ENCODE data around the gene MUC20.
"Not testable (repeated sequence)": the region's sequence is repeated elsewhere in the genome, so short reads cannot be mapped to it uniquely, and the experiment has no call there.

GRCh38 chr3:195712535-195712910 is 8.3 kb upstream of the MUC20 start:
- TF ChIP-seq, protein P1, sequence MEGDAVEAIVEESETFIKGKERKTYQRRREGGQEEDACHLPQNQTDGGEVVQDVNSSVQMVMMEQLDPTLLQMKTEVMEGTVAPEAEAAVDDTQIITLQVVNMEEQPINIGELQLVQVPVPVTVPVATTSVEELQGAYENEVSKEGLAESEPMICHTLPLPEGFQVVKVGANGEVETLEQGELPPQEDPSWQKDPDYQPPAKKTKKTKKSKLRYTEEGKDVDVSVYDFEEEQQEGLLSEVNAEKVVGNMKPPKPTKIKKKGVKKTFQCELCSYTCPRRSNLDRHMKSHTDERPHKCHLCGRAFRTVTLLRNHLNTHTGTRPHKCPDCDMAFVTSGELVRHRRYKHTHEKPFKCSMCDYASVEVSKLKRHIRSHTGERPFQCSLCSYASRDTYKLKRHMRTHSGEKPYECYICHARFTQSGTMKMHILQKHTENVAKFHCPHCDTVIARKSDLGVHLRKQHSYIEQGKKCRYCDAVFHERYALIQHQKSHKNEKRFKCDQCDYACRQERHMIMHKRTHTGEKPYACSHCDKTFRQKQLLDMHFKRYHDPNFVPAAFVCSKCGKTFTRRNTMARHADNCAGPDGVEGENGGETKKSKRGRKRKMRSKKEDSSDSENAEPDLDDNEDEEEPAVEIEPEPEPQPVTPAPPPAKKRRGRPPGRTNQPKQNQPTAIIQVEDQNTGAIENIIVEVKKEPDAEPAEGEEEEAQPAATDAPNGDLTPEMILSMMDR (IDR thresholded peaks at IDR 0.05): not testable (repeated sequence)
- not testable (repeated sequence) for TF ChIP-seq POLR2A (IDR thresholded peaks at IDR 0.05)

All from right lobe of liver (tissue), 4 donors.